Measurements from ENCODE around the gene MANSC4.

DNA sequence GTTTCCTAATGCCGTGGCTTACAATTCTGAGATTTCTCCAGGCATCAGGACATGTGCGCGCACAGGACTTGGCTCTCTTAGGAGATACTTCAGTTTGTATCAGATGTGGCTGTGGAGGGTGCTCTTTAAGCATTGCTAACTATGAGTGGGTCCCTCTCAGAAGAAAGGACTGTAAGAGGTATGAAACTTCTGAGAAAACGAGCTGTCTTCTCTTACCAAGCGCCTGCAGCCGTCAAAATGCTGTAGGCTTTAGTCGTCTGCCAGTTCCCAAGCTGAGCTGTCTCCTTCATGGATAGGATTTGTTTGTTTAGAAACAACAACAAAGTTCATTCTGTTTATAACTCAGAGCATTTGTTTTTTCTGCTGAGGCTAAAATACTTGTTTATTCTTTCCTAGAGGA is 16.1 kb upstream of the MANSC4 start:
- TF ChIP-seq MYC (IDR thresholded peaks at IDR 0.05; ENCODE audit: low read depth, low read length): no peak
- TF ChIP-seq, protein P1, sequence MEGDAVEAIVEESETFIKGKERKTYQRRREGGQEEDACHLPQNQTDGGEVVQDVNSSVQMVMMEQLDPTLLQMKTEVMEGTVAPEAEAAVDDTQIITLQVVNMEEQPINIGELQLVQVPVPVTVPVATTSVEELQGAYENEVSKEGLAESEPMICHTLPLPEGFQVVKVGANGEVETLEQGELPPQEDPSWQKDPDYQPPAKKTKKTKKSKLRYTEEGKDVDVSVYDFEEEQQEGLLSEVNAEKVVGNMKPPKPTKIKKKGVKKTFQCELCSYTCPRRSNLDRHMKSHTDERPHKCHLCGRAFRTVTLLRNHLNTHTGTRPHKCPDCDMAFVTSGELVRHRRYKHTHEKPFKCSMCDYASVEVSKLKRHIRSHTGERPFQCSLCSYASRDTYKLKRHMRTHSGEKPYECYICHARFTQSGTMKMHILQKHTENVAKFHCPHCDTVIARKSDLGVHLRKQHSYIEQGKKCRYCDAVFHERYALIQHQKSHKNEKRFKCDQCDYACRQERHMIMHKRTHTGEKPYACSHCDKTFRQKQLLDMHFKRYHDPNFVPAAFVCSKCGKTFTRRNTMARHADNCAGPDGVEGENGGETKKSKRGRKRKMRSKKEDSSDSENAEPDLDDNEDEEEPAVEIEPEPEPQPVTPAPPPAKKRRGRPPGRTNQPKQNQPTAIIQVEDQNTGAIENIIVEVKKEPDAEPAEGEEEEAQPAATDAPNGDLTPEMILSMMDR (IDR thresholded peaks at IDR 0.05; ENCODE audit: extremely low read depth in 1 of 2, insufficient read depth in 1 of 2, low read depth in 1 of 2, low read length in 2 of 2): no peak
- TF ChIP-seq POLR2A (IDR thresholded peaks at IDR 0.05; ENCODE audit: low read depth, low read length): no peak
- TF ChIP-seq EZH2 (IDR thresholded peaks at IDR 0.05; ENCODE audit: borderline replicate concordance, low read depth, low read length, severe bottlenecking): no peak
- TF ChIP-seq, protein P2, sequence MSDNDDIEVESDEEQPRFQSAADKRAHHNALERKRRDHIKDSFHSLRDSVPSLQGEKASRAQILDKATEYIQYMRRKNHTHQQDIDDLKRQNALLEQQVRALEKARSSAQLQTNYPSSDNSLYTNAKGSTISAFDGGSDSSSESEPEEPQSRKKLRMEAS (IDR thresholded peaks at IDR 0.05; ENCODE audit: insufficient read depth, insufficient read length): no peak
- TF ChIP-seq POLR2AphosphoS5 (IDR thresholded peaks at IDR 0.05; ENCODE audit: insufficient read depth, low read depth, low read length): no peak
- TF ChIP-seq FOS (IDR thresholded peaks at IDR 0.05; ENCODE audit: borderline replicate concordance, insufficient read depth, low read length): no peak
- no peak for TF ChIP-seq JUN (IDR thresholded peaks at IDR 0.05; ENCODE audit: borderline replicate concordance, insufficient read depth, insufficient read length, low read depth)

Data from endothelial cell of umbilical vein (primary cell).